Activated gamma-delta T cell (primary cell): ENCODE results near the gene CGGBP1.
"Not testable (repeated sequence)": the region's sequence is repeated elsewhere in the genome, so short reads cannot be mapped to it uniquely, and the experiment has no call there.

Experiments used
- DNase-seq: peaks from one replicate; lab custom pipeline; 2025; lab: John Stamatoyannopoulos, UW

The CGGBP1 gene

GRCh38 chr3:88034491-88035275 is 24.1 kb downstream of the CGGBP1 start:
- DNase-seq: no peak

DNA sequence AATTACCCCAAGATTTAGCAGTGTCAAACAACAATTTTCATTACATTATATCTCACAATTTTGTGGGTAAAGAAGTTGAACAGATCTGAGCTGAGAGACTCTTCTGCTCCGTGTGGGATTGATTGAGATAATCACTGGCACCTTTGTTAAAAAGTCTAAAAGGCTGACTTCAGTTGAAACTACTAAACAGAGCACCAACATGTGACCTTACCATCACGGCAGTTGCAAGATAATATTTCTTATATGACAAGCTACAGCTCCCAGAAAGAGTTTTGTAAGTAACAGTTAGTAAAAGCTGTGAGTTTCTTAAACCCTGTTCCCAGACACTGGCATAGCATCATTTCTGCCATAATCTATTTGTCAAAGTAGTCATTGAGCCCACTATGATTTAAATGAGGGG is 25.0 kb downstream of the CGGBP1 start:
- no peak for DNase-seq

DNA sequence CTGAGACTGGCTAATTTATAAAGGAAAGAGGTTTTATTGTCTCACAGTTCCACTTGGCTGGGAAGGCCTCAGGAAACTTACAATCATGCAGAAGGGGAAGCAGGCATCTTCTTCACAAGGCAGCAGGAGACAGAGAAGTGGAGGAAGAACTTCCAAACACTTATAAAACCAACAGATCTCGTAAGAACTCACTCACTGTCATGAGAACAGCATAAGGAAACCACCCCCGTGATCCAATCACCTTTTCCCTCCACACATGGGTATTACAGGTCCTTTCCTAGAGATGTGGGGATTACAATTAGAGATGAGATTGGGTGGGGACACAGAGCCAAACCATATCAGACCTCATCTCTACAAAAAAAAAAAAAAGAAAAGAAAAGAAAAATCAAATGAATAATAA is 25.7 kb downstream of the CGGBP1 start:
- no peak for DNase-seq

- DNase-seq: no peak
These were observed 26.6 kb downstream of the CGGBP1 start for GRCh38 chr3:88032245-88032644.

DNA sequence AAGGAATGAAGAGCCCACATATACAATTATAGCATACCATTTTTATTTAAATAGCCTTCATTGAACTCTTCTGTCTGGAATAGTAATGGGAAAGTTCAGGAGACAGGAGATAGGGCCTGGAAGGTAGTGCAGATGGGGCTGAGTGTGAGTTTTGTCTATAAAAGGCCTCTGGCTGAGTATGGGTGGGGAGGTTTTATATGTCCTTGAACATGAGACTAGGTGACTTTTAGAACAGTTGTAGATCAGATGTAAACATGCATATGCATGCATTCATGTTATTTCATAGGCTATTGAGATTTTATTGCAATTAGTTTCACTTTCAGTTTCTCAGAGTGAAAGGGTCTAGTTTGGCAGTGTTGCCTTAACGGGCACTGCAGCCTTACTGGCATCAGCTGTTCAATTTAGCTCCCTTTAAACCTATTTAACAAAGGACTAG is 27.1 kb downstream of the CGGBP1 start:
- DNase-seq: no peak

DNA sequence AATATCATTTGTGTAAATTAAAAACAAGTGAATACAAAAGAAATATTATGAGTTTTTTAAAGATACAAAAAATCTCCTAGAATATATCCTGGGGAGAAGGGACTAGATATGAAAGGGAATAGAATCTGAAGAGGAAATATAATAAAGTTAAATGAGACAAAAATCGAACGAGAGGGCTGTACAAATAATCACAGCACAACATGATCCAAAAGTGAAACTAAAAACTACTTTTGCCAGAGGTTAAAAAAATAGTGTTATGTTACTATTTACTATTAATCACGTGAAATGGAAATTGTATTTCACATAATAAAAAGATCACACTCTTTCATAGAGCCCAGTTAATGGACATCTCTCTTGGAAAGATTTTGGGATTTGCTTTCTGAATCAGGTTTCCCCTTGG is 28.6 kb downstream of the CGGBP1 start:
- DNase-seq: no peak

DNA sequence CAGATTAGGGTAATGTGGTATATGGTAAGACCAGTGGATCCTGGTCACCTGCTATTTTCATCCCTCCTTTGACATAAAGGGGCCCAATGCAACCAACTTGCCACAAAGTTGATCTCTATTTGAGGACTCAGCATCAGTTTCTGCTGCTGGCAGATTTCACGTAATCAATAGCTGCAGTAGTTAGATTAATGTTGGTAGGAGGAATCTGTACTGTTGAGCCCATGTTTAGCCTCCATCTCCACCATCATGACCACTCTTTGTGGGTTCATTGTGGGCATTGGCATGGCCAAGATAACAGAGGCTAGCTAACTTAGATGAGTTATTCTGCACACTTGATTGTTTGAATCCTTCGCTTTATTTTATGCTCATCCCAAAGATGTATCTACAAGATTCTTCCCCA is 29.9 kb downstream of the CGGBP1 start:
- DNase-seq: no peak

- DNase-seq: no peak
These were observed 33.7 kb downstream of the CGGBP1 start for GRCh38 chr3:88025001-88025552.

DNA sequence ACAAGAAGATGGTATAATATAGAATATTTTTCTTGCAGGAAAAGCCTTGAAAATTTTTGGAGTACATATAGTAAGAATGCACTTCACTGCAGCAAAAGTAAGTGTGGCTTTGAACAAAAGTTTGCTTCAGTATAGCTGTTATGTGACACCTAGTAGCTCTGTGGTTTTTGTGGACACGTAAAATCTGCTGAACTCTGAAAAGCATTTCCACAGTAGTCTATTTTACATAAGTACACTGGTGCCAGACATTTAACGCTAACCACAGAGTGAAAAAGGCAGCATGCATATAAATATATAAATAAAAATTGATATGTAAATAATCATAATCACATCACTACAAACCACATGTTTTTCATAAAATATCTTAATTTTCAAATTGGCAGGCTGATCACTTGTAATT is 39.8 kb downstream of the CGGBP1 start:
- no peak for DNase-seq

- DNase-seq: not testable (repeated sequence)
These were observed 43.1 kb downstream of the CGGBP1 start for GRCh38 chr3:88015656-88016055.

GRCh38 chr3:88013592-88013991 is 45.2 kb downstream of the CGGBP1 start:
- DNase-seq: no peak

DNA sequence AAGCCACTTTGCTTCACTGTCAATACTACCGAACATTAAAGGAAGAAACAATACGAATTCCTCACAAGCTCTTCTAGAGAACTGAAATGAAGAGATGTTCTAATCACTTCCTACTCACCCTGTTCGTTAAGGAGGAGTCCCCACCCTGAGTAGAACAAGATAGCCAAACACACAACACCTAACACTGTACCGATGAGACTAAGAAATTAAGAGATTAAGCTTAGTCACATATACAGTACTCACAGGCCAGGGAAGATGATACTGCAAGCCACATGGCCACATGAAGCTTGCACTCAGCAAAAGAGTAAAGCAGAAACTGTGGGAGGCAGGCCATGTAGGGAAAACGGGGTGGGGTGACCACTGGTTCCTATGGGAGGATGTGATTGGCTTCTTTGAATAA is 48.0 kb downstream of the CGGBP1 start:
- no peak for DNase-seq

GRCh38 chr3:88009066-88009465 is 49.7 kb downstream of the CGGBP1 start:
- no peak for DNase-seq

GRCh38 chr3:88005066-88005465 is 53.7 kb downstream of the CGGBP1 start:
- DNase-seq: no peak

DNA sequence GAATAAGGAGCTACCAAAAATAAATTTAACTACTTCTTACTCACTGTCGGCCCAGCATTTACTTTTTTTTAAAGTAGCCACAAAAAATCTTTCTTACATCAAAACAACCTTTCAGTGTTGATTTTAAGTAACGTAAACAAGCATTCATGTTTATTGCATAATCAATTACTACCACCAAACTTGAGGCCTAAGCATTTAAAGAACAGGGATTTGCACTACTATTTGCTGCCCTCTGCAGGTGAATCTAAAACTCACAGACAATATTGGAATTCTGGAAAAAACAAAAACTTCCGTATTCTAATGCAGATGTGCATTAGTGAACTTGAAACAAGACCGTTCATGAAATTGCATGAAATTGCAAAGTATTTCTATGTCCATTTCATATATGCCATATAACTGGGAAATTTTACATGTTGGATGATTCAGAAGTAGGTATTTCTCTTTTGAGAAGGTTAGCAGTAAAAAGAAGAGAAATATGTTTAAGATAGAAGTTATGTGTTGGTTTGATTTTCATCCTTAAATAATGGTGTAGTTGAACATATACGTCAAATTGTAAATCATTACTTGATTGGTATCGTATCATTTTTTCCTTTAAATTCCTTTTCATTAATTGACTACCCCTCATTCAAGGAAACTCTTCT is 55.6 kb downstream of the CGGBP1 start:
- no peak for DNase-seq

DNA sequence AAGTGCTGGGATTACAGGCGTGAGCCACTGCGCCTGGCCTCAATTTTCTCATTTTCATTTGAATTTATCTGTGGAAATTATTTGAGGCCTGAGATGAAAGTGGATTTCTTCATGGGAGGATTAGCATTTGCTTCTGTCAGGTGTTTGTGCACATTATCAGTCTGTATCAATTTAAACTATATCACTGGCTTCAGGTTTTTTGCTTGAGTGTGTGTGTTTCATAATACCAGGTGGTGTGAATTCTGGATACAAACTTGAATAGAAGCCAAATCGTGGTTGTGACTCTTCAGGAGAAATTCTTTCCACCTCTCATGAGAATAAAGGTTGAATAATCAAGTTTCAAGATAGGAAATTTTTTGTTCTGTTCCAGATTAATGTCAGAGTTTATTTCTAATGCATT is 56.4 kb downstream of the CGGBP1 start:
- no peak for DNase-seq
